ENCODE results near the gene ADARB2.
A peak's percentile ranks its signal among the peaks of the same experiment; 100 is the strongest.
"Not testable (repeated sequence)": the region's sequence is repeated elsewhere in the genome, so short reads cannot be mapped to it uniquely, and the experiment has no call there.

Gene ADARB2

GRCh38 chr10:1358860-1359625 is 378.3 kb downstream of the ADARB2 start:
- Mint-ChIP-seq H3K4me3 (no peak overlapping the region), H3K4me1 (ENCODE audit: low read depth in 2 of 2) (peaks cover 0 to 7% of the 10 kb centered on the region in 2 donors), H3K36me3 (ENCODE audit: insufficient read depth) (no peaks in the 10 kb centered on the region), H3K27ac (peak overlapping the region in 1 of 2 donors; percentile 32), H3K9me3 (no peaks in the 10 kb centered on the region), H3K27me3 (peaks cover 26 to 32% of the 10 kb centered on the region in 2 donors)
- ATAC-seq (replicated peaks) (peak; percentile 35), DNase-seq (no peak)

GRCh38 chr10:1358147-1358546 is 379.2 kb downstream of the ADARB2 start:
- H3K9me3 Mint-ChIP-seq, result no peaks in the 10 kb centered on the region
- H3K36me3 Mint-ChIP-seq (ENCODE audit: insufficient read depth), result no peaks in the 10 kb centered on the region
- ATAC-seq (replicated peaks), result no peak
- no peak overlapping the region for H3K27ac Mint-ChIP-seq
- DNase-seq, result no peak
- no peak overlapping the region for H3K4me3 Mint-ChIP-seq
- peaks cover 26 to 32% of the 10 kb centered on the region in 2 donors for H3K27me3 Mint-ChIP-seq
- peaks cover 0 to 7% of the 10 kb centered on the region in 2 donors for H3K4me1 Mint-ChIP-seq (ENCODE audit: low read depth in 2 of 2)

DNA sequence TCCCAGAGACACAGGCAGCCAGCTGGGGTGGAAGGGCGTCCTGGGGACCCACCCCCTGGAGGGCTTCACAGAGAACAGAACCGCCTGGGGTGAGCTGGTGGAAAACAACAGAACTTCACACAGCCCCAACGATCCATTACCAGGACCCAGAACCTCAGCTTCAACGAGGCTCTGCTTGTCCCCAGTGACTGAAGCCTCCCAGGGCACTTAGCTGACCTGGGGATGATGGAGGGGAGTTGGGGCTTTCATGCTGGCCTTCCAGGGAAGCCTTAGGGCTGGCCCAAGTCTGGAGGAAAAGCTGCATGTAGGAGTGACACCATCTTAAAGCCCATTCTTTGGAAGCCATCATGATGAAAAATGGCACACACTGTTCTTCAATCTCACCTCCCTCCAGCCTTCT is 381.0 kb downstream of the ADARB2 start:
- Mint-ChIP-seq H3K4me1 (ENCODE audit: low read depth in 2 of 2) (peaks cover 0 to 7% of the 10 kb centered on the region in 2 donors), H3K27ac (no peak overlapping the region), H3K27me3 (peaks cover 26 to 27% of the 10 kb centered on the region in 2 donors), H3K36me3 (ENCODE audit: insufficient read depth) (no peaks in the 10 kb centered on the region), H3K4me3 (no peak overlapping the region), H3K9me3 (no peaks in the 10 kb centered on the region)
- ATAC-seq (replicated peaks) (no peak), DNase-seq (no peak)

DNA sequence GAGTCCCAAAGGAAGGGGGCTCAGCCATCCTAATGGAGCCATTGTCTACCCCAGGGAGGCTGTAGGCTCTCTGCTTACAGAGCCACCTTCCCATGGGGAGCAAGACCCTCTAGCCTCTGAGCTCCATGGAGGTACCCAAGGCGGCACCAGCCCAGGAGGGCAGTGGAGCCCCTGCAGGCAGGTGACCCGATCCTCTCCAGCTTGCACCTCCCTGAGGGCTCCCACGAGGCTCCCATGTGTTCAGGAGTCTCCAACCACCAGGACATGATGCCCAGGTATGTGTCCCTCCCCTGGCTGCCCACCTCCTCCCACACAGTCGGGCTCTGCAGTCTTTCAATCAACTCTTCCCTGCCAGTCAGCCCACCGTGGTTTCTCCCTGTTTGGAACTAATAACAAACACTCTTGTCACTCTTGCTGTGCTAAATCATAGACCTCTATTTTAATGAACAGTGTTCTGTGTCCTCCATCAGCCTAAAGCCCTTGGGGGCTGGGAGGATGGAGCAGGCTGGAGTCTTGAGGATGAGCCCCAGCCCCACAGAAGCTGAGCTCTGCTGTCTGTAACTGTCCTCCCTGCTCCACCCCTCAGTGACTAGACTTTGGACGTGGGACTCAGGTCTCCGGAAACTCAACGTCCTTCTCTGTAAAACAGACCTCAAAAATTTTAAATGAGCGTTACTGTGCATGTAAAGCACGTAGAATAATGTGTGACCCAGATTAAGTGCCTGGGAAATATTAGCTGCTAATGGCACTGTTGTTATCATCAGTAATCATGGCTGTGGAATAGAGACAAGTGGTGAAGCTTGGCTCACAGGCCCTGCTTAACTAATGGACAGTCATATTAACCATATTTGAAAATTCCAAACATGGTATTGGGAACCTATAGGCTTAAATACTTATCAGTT is 382.3 kb downstream of the ADARB2 start:
- ATAC-seq (replicated peaks), result no peak
- peaks cover 0 to 7% of the 10 kb centered on the region in 2 donors for H3K4me1 Mint-ChIP-seq (ENCODE audit: low read depth in 2 of 2)
- peaks cover 20 to 27% of the 10 kb centered on the region in 2 donors for H3K27me3 Mint-ChIP-seq
- H3K4me3 Mint-ChIP-seq, result no peak overlapping the region
- no peaks in the 10 kb centered on the region for H3K36me3 Mint-ChIP-seq (ENCODE audit: insufficient read depth)
- no peak for DNase-seq
- no peaks in the 10 kb centered on the region for H3K9me3 Mint-ChIP-seq
- H3K27ac Mint-ChIP-seq, result no peak overlapping the region

DNA sequence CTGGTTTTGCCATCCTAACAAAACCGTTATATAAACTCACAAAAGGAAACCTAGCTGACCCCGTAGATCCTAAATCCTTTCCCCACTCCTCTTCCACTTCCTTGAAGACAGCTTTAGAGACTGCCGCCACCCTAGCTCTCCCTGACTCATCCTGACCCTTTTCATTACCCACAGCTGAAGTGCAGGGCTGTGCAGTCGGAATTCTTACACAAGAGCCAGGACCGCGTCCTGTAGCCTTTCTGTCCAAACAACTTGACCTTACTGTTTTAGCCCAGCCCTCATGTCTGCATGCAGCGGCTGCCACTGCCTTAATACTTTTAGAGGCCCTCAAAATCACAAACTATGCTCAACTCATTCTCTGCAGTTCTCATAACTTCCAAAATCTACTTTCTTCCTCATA is 385.0 kb downstream of the ADARB2 start:
- H3K27me3 Mint-ChIP-seq, result peaks cover 0 to 13% of the 10 kb centered on the region in 2 donors
- H3K36me3 Mint-ChIP-seq (ENCODE audit: insufficient read depth); DNase-seq; H3K4me3 Mint-ChIP-seq; H3K4me1 Mint-ChIP-seq (ENCODE audit: low read depth in 2 of 2); H3K27ac Mint-ChIP-seq; ATAC-seq (replicated peaks); H3K9me3 Mint-ChIP-seq: not testable (repeated sequence)

- Mint-ChIP-seq H3K27ac (no peak overlapping the region), H3K4me3 (no peak overlapping the region), H3K36me3 (ENCODE audit: insufficient read depth) (no peaks in the 10 kb centered on the region), H3K9me3 (no peaks in the 10 kb centered on the region), H3K4me1 (ENCODE audit: low read depth in 2 of 2) (no peaks in the 10 kb centered on the region), H3K27me3 (peaks cover 7 to 9% of the 10 kb centered on the region in 2 donors)
- ATAC-seq (replicated peaks) (no peak), DNase-seq (no peak)
Measured at GRCh38 chr10:1348773-1349050, 388.6 kb downstream of the ADARB2 start.

DNA sequence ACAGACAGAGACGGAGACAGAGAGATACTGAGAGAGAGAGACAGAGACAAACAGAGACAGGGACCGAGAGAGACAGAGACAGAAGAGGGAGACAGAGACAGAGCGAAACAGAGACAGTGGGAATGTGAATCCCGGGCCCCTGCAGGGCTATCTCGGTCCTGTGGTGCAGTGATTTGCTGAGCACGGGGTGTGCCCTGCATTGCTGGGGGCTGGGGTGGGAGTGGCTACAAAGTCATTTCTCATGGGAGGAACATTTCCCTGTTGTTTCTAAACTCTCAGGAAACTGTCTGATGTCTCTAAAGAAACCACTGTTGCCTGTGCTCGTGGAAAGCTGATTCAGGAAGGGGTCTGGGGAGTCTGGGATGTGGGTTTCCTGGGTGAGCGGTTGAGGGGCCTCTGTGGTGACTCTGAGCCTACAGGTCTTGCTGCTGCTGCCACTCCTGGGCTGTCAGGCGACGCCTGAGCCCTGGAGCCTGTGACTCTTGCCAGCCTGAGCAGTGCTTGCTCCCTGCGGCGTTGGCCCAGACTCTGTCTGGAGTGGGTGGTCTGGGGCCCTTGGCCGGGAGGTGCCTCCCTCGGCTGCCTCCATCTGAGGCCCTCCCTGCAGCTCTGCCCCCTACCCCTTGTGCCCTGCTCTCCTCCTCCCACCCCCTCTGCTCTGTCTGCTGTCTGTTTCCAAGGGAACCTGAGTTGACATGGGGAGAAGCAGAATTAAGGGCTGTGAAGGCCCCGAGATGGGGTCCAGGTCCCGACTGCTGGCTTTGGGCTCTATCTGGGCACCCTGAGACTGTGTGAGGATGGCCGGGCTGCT is 389.2 kb downstream of the ADARB2 start:
- no peak for ATAC-seq (replicated peaks)
- no peak overlapping the region for H3K4me3 Mint-ChIP-seq
- no peaks in the 10 kb centered on the region for H3K4me1 Mint-ChIP-seq (ENCODE audit: low read depth in 2 of 2)
- peaks cover 7 to 9% of the 10 kb centered on the region in 2 donors for H3K27me3 Mint-ChIP-seq
- no peaks in the 10 kb centered on the region for H3K9me3 Mint-ChIP-seq
- H3K27ac Mint-ChIP-seq, result peak overlapping the region in 1 of 2 donors; percentile 84
- DNase-seq, result no peak
- H3K36me3 Mint-ChIP-seq (ENCODE audit: insufficient read depth), result no peaks in the 10 kb centered on the region

- Mint-ChIP-seq H3K27ac (peak overlapping the region in 1 of 2 donors; percentile 84), H3K4me1 (ENCODE audit: low read depth in 2 of 2) (no peaks in the 10 kb centered on the region), H3K27me3 (peaks cover 9 to 14% of the 10 kb centered on the region in 2 donors), H3K4me3 (no peak overlapping the region), H3K36me3 (ENCODE audit: insufficient read depth) (no peaks in the 10 kb centered on the region), H3K9me3 (no peaks in the 10 kb centered on the region)
- ATAC-seq (replicated peaks) (no peak), DNase-seq (no peak)
Measured at GRCh38 chr10:1347525-1347924, 389.8 kb downstream of the ADARB2 start.

GRCh38 chr10:1346201-1346600 is 391.1 kb downstream of the ADARB2 start:
- Mint-ChIP-seq H3K27me3 (peaks cover 9 to 14% of the 10 kb centered on the region in 2 donors), H3K36me3 (ENCODE audit: insufficient read depth) (no peaks in the 10 kb centered on the region), H3K9me3 (no peaks in the 10 kb centered on the region), H3K27ac (no peak overlapping the region), H3K4me3 (no peak overlapping the region), H3K4me1 (ENCODE audit: low read depth in 2 of 2) (no peaks in the 10 kb centered on the region)
- no peak for DNase-seq
- ATAC-seq (replicated peaks), result no peak

GRCh38 chr10:1345368-1345767 is 392.0 kb downstream of the ADARB2 start:
- no peak overlapping the region for H3K4me3 Mint-ChIP-seq
- H3K9me3 Mint-ChIP-seq, result no peaks in the 10 kb centered on the region
- DNase-seq (no peak), ATAC-seq (replicated peaks) (no peak)
- H3K36me3 Mint-ChIP-seq (ENCODE audit: insufficient read depth), result no peaks in the 10 kb centered on the region
- H3K4me1 Mint-ChIP-seq (ENCODE audit: low read depth in 2 of 2), result no peaks in the 10 kb centered on the region
- peaks cover 9 to 14% of the 10 kb centered on the region in 2 donors for H3K27me3 Mint-ChIP-seq
- H3K27ac Mint-ChIP-seq, result no peak overlapping the region

- peaks cover 9 to 14% of the 10 kb centered on the region in 2 donors for H3K27me3 Mint-ChIP-seq
- H3K27ac Mint-ChIP-seq, result no peak overlapping the region
- no peaks in the 10 kb centered on the region for H3K36me3 Mint-ChIP-seq (ENCODE audit: insufficient read depth)
- no peaks in the 10 kb centered on the region for H3K9me3 Mint-ChIP-seq
- H3K4me3 Mint-ChIP-seq, result no peak overlapping the region
- DNase-seq, result no peak
- ATAC-seq (replicated peaks), result no peak
- no peaks in the 10 kb centered on the region for H3K4me1 Mint-ChIP-seq (ENCODE audit: low read depth in 2 of 2)
Measured at GRCh38 chr10:1344846-1345245, 392.5 kb downstream of the ADARB2 start.

DNA sequence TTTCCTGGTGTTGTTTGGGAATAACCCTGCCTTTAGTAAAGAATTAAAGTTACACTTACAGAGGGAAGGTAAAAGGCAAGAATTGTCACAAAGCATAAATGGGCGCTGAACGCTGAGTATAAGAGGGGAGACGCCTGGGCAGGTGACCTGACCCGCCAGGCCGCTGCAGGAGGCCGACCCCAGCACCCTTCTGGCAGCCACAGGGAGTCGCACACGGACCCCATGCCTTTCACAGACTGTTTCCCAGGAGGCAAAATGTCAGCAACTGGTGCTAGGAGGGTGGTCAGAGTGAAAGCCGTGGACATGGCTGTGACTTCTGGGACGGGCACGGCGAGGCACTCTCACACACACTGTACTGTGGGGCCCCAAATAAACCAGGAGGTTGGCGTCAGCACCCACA is 392.9 kb downstream of the ADARB2 start:
- peaks cover 9 to 14% of the 10 kb centered on the region in 2 donors for H3K27me3 Mint-ChIP-seq
- H3K36me3 Mint-ChIP-seq (ENCODE audit: insufficient read depth), result no peaks in the 10 kb centered on the region
- ATAC-seq (replicated peaks), result no peak
- no peak overlapping the region for H3K4me3 Mint-ChIP-seq
- no peak for DNase-seq
- H3K27ac Mint-ChIP-seq, result no peak overlapping the region
- H3K9me3 Mint-ChIP-seq, result no peaks in the 10 kb centered on the region
- H3K4me1 Mint-ChIP-seq (ENCODE audit: low read depth in 2 of 2), result no peaks in the 10 kb centered on the region

DNA sequence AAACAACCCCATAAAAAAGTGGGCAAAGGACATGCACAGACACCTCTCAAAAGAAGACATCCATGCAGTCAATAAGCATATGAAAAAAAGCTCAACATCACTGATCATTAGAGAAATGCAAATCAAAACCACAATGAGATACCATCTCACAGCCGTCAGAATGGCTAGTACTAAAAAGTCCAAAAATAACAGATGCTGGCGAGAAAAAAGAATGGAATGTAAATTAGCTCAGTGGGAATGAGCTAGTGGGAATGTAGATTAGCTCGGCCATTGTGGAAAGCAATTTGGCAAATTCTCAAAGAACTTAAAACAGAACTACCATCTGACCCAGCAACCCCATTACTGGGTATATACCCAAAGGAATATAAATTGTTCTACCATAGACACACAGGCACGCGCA is 394.1 kb downstream of the ADARB2 start:
- DNase-seq, result no peak
- H3K9me3 Mint-ChIP-seq, result no peaks in the 10 kb centered on the region
- H3K4me1 Mint-ChIP-seq (ENCODE audit: low read depth in 2 of 2), result no peaks in the 10 kb centered on the region
- no peak for ATAC-seq (replicated peaks)
- H3K27me3 Mint-ChIP-seq, result peaks cover 12 to 14% of the 10 kb centered on the region in 2 donors
- no peaks in the 10 kb centered on the region for H3K36me3 Mint-ChIP-seq (ENCODE audit: insufficient read depth)
- no peak overlapping the region for H3K27ac Mint-ChIP-seq
- H3K4me3 Mint-ChIP-seq, result no peak overlapping the region
